HepG2 (cell line): Measurements from ENCODE around the gene AP3D1. TPM values are rescaled to one million over a fixed set of nuclear protein-coding genes. Genes with fewer than 3 reads are reported as not detected.

Experiments used
- ATAC-seq: fragments of 200-7000 bp; cut with Tn5 transposase; 3 replicates; pipeline ENCODE4 v1.9.1; 2020; ENCODE audit warnings: mild to moderate bottlenecking, moderate library complexity
- BruUV-seq: library from RNA; stranded (reverse); fragments of 400-500 nt; replicated peaks from 2 replicates; lab custom pipeline; 2021; lab: Mats Ljungman, UMichigan
- CTCF ChIA-PET: fragments of 300-600 bp; formaldehyde crosslinking; extraction: SDS; loops from one replicate; lab custom pipeline; 2021; ENCODE audit warnings: low total read pairs, inconsistent platforms, low intra/inter-chr PET ratio; lab: Yijun Ruan, JAX
- POLR2A ChIA-PET: fragments of 350-600 bp; sonication (Branson Sonifier 250); formaldehyde crosslinking; loops from one replicate; lab custom pipeline; 2020; ENCODE audit warnings: antibody characterized with exemption, inconsistent platforms; lab: Yijun Ruan, JAX
- DNase-seq: peaks from one replicate; pipeline ENCODE4 v3.0.0-alpha.2; 2015; ENCODE audit warnings: low spot score
- FAIRE-seq: peaks from 3 replicates; lab custom pipeline; 2011; peaks lifted over from hg19 to GRCh38; lab: Jason Lieb, UNC
- H2AFZ ChIP-seq: one replicate; pipeline ENCODE4 v1.6.1; 2011; ENCODE audit warnings: low read length, inconsistent platforms
- H3K27ac ChIP-seq: fragments of 300-600 bp; 3 replicates; pipeline ENCODE4 v1.8.0; 2011; ENCODE audit warnings: mixed run types, mild to moderate bottlenecking, mixed read lengths, low read length, inconsistent platforms; ENCODE audit not compliant: insufficient read depth; ENCODE audit errors: extremely low read length
- H3K27me3 ChIP-seq, 2 experiments: fragments of 200-600 bp in 1 of 2; 2 replicates in 1 of 2; 3 replicates in 1 of 2; pipeline versions ENCODE4 v1.6.0 to v1.8.0; 2011; ENCODE audit warnings: low read length in 2 of 2, mild to moderate bottlenecking in 2 of 2, moderate library complexity in 2 of 2, inconsistent platforms in 1 of 2; ENCODE audit not compliant: insufficient read depth in 2 of 2, control insufficient read depth in 1 of 2
- H3K36me3 ChIP-seq, 2 experiments: fragments of 200-600 bp in 1 of 2; replicated peaks in 1 of 2; 2 replicates in 1 of 2; 3 replicates in 1 of 2; pipeline versions ENCODE4 v1.5.1 to v1.8.0; 2011; ENCODE audit warnings: low read length in 2 of 2, inconsistent platforms in 1 of 2; ENCODE audit not compliant: insufficient read depth in 2 of 2, control insufficient read depth in 1 of 2
- H3K4me1 ChIP-seq: 2 replicates; pipeline ENCODE4 v1.5.1; 2012; ENCODE audit warnings: low read length, inconsistent platforms; ENCODE audit not compliant: insufficient read depth
- H3K4me2 ChIP-seq: 2 replicates; pipeline ENCODE4 v1.6.0; 2011; ENCODE audit warnings: low read depth, low read length, inconsistent platforms
- H3K4me3 ChIP-seq, 3 experiments: fragments of 200-600 bp in 1 of 3; sonication (generic), shearing (Covaris generic) in 1 of 3; replicated peaks in 1 of 3; 2 replicates each; pipeline ENCODE4 v1.5.1; 2011 to 2016; ENCODE audit warnings: low read length in 3 of 3, inconsistent platforms in 2 of 3, low read depth in 2 of 3, mild to moderate bottlenecking in 2 of 3, control low read depth in 1 of 3, mixed read lengths in 1 of 3; ENCODE audit not compliant: insufficient read depth in 1 of 3
- H3K79me2 ChIP-seq: one replicate; pipeline ENCODE4 v1.6.1; 2011; ENCODE audit warnings: low read length, inconsistent platforms; ENCODE audit not compliant: insufficient read depth
- H3K9ac ChIP-seq: 2 replicates; pipeline ENCODE4 v1.6.0; 2011; ENCODE audit warnings: mild to moderate bottlenecking, low read depth, low read length, inconsistent platforms; ENCODE audit not compliant: insufficient read depth
- H3K9me3 ChIP-seq: 2 replicates; pipeline ENCODE4 v1.5.1; 2012; ENCODE audit warnings: mild to moderate bottlenecking, low read length
- H4K20me1 ChIP-seq: 2 replicates; pipeline ENCODE4 v1.6.0; 2011; ENCODE audit warnings: inconsistent platforms, mild to moderate bottlenecking, low read length, moderate library complexity; ENCODE audit not compliant: insufficient read depth
- CHD2 ChIP-seq: IDR thresholded peaks from 2 replicates; pipeline ENCODE4 v1.6.1; 2011; ENCODE audit warnings: low read depth, low read length, improper control_type of control experiment
- ZBTB25 ChIP-seq: IDR thresholded peaks from 2 replicates; pipeline ENCODE4 v1.6.1; 2018; ENCODE audit warnings: missing genetic modification reagents
- ZNF292 ChIP-seq: sonication (generic); formaldehyde crosslinking; IDR thresholded peaks from 2 replicates; pipeline ENCODE4 v1.8.1; 2022; ENCODE audit warnings: mild to moderate bottlenecking, low read depth, missing genetic modification reagents, borderline replicate concordance
- ZNF329 ChIP-seq: sonication (generic); formaldehyde crosslinking; IDR thresholded peaks from 2 replicates; pipeline ENCODE4 v1.9.0; 2021; ENCODE audit warnings: low read depth, mild to moderate bottlenecking, missing genetic modification reagents
- ZNF547 ChIP-seq: sonication (generic); formaldehyde crosslinking; IDR thresholded peaks from 2 replicates; pipeline ENCODE4 v1.5.1; 2020; ENCODE audit warnings: mild to moderate bottlenecking, missing genetic modification reagents
- ZNF564 ChIP-seq: sonication (generic); formaldehyde crosslinking; IDR thresholded peaks from 2 replicates; pipeline ENCODE4 v1.8.1; 2023; ENCODE audit warnings: mild to moderate bottlenecking, missing genetic modification reagents
- ZNF678 ChIP-seq: sonication (generic); formaldehyde crosslinking; IDR thresholded peaks from 2 replicates; pipeline ENCODE4 v1.4.0; 2020; ENCODE audit warnings: mild to moderate bottlenecking, missing genetic modification reagents
- ZNF740 ChIP-seq: sonication (generic); formaldehyde crosslinking; IDR thresholded peaks from 2 replicates; pipeline ENCODE4 v1.4.0; 2020; ENCODE audit warnings: missing genetic modification reagents
- ZNF768 ChIP-seq: sonication (generic); formaldehyde crosslinking; IDR thresholded peaks from 2 replicates; pipeline ENCODE4 v1.4.0; 2020; ENCODE audit warnings: missing genetic modification reagents
- WGBS: methylation state at CpG from one replicate; pipeline ENCODE4 v1.1.6; 2017; ENCODE audit warnings: low lambda C conversion rate; 5-methylcytosine and 5-hydroxymethylcytosine counted together
- in situ Hi-C: cut with HindIII; loops from 2 replicates; pipeline ENCODE4 v1.10.0; 2017; ENCODE audit warnings: low pct_unique_long_range_greater_than_20kb; ENCODE audit not compliant: extremely low pct_ligation_motif_present
- intact Hi-C: fragments of 100-400 bp; cut with micrococcal nuclease; formaldehyde crosslinking; loops from one replicate; pipeline ENCODE4 v1.10.0; 2022; ENCODE audit not compliant: unreplicated experiment
- polyA plus RNA-seq, 8 experiments: library from polyadenylated mRNA; depleted of rRNA in 3 of 8; stranded (reverse) in 7 of 8; unstranded in 1 of 8; fragments of >200 nt; fragmentation: Illumina TruSeq in 4 of 8; extraction: Trizol in 4 of 8; gene quantifications; 2 replicates each; pipeline versions ENCODE4 v1.2.1 to v1.2.3, GENCODE V29; 2011 to 2016; ENCODE audit warnings: low read depth in 4 of 8, missing spikeins in 1 of 8, mixed read lengths in 1 of 8; ENCODE audit not compliant: insufficient read depth in 1 of 8
- total RNA-seq, 5 experiments: library from RNA; depleted of rRNA; stranded (reverse); fragments of >200 nt; fragmentation: Illumina TruSeq; extraction: Trizol; gene quantifications; 2 replicates each; pipeline ENCODE4 v1.2.3, GENCODE V29; 2016; ENCODE audit warnings: low read depth in 1 of 5
- TF ChIP-seq, protein P1 (sequence below): sonication (generic); formaldehyde crosslinking; IDR thresholded peaks from 2 replicates; pipeline ENCODE4 v1.8.1; 2023; ENCODE audit warnings: mild to moderate bottlenecking, missing genetic modification reagents
- TF ChIP-seq, protein P2 (sequence below): sonication (generic); formaldehyde crosslinking; IDR thresholded peaks from 2 replicates; pipeline ENCODE4 v1.4.0; 2020; ENCODE audit warnings: missing genetic modification reagents, borderline replicate concordance
- TF ChIP-seq, protein P3 (sequence below): sonication (generic); formaldehyde crosslinking; conservative IDR thresholded peaks from 2 replicates; pipeline ENCODE4 v1.4.0; 2020; ENCODE audit warnings: missing genetic modification reagents

Gene AP3D1
- total and polyA plus RNA-seq, 2 of the 13 experiments (the other 11 are each of a cell fraction or from before 2014, with no cell fraction given), result 68.0 to 82.6 TPM

- no peaks in the 10 kb centered on the region for H3K27me3 ChIP-seq
- H3K9ac ChIP-seq, result peak overlapping the region; percentile 49; the same call in 1 of the 2 replicates
- FAIRE-seq (no peak), ATAC-seq (peak; percentile 3), DNase-seq (no peak)
- H3K36me3 ChIP-seq, result peaks cover 15 to 27% of the 10 kb centered on the region in 2 experiments
- in situ Hi-C loops, result no loop called here
- intact Hi-C loops, result no loop called here
- POLR2A ChIA-PET, result interaction anchor here (0.6 kb wide), 2 partner anchors 81 to 134 kb away, joined by 3 read pairs; no protein-coding TSS in a partner anchor
- H3K9me3 ChIP-seq, result no peaks in the 10 kb centered on the region
- no peak overlapping the region for H2AFZ ChIP-seq
- H3K4me1 ChIP-seq, result peaks cover 24% of the 10 kb centered on the region
- WGBS, result 14% methylated on average over 10 of the region's 30 CpGs
- no peak overlapping the region for H3K27ac ChIP-seq
- H3K4me3 ChIP-seq, result peak overlapping the region; percentile 53 to 86 (median 66)
- CTCF ChIA-PET, result no interaction called here
- no peaks in the 10 kb centered on the region for H4K20me1 ChIP-seq
- BruUV-seq, result no TSS peak
- H3K4me2 ChIP-seq, result peak overlapping the region; percentile 99
- H3K79me2 ChIP-seq, result peaks cover 7% of the 10 kb centered on the region
- TF ChIP-seq ZNF547 (CRISPR knock-in tag), result 0 out of 2 replicates have a peak, but pooled peaks have one; percentile 19
- TF ChIP-seq, protein P1, sequence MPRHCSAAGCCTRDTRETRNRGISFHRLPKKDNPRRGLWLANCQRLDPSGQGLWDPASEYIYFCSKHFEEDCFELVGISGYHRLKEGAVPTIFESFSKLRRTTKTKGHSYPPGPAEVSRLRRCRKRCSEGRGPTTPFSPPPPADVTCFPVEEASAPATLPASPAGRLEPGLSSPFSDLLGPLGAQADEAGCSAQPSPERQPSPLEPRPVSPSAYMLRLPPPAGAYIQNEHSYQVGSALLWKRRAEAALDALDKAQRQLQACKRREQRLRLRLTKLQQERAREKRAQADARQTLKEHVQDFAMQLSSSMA (CRISPR knock-in tag), result no peak
- no peak for TF ChIP-seq ZNF678 (CRISPR knock-in tag)
- TF ChIP-seq, protein P2, sequence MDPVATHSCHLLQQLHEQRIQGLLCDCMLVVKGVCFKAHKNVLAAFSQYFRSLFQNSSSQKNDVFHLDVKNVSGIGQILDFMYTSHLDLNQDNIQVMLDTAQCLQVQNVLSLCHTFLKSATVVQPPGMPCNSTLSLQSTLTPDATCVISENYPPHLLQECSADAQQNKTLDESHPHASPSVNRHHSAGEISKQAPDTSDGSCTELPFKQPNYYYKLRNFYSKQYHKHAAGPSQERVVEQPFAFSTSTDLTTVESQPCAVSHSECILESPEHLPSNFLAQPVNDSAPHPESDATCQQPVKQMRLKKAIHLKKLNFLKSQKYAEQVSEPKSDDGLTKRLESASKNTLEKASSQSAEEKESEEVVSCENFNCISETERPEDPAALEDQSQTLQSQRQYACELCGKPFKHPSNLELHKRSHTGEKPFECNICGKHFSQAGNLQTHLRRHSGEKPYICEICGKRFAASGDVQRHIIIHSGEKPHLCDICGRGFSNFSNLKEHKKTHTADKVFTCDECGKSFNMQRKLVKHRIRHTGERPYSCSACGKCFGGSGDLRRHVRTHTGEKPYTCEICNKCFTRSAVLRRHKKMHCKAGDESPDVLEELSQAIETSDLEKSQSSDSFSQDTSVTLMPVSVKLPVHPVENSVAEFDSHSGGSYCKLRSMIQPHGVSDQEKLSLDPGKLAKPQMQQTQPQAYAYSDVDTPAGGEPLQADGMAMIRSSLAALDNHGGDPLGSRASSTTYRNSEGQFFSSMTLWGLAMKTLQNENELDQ, result no peak
- peak; percentile 45; the same call in 1 of the 2 replicates for TF ChIP-seq ZNF768 (CRISPR knock-in tag)
- no peak for TF ChIP-seq ZNF292 (CRISPR knock-in tag)
- 0 out of 2 replicates have a peak, but pooled peaks have one; percentile 12 for TF ChIP-seq ZNF329 (CRISPR knock-in tag)
- TF ChIP-seq ZNF564 (CRISPR knock-in tag), result no peak
- TF ChIP-seq CHD2, result no peak
- TF ChIP-seq ZBTB25, result no peak
- TF ChIP-seq, protein P3, sequence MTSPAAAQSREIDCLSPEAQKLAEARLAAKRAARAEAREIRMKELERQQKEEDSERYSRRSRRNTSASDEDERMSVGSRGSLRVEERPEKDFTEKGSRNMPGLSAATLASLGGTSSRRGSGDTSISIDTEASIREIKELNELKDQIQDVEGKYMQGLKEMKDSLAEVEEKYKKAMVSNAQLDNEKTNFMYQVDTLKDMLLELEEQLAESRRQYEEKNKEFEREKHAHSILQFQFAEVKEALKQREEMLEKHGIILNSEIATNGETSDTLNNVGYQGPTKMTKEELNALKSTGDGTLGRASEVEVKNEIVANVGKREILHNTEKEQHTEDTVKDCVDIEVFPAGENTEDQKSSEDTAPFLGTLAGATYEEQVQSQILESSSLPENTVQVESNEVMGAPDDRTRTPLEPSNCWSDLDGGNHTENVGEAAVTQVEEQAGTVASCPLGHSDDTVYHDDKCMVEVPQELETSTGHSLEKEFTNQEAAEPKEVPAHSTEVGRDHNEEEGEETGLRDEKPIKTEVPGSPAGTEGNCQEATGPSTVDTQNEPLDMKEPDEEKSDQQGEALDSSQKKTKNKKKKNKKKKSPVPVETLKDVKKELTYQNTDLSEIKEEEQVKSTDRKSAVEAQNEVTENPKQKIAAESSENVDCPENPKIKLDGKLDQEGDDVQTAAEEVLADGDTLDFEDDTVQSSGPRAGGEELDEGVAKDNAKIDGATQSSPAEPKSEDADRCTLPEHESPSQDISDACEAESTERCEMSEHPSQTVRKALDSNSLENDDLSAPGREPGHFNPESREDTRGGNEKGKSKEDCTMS (CRISPR knock-in tag), result no peak
- TF ChIP-seq ZNF740 (CRISPR knock-in tag), result 0 out of 2 replicates have a peak, but pooled peaks have one; percentile 22
Measured at GRCh38 chr19:2097203-2097885, 54.0 kb downstream of the AP3D1 start.
